ENCODE measurements around the gene CDC16.
"Not testable (repeated sequence)": the region's sequence is repeated elsewhere in the genome, so short reads cannot be mapped to it uniquely, and the experiment has no call there.

Gene CDC16

GRCh38 chr13:114227528-114227927, 7.2 kb upstream of the CDC16 start:
- no peak for DNase-seq

- DNase-seq = no peak
These were observed 6.5 kb upstream of the CDC16 start for GRCh38 chr13:114228176-114228575.

- no peak for DNase-seq
These were observed 5.2 kb upstream of the CDC16 start for GRCh38 chr13:114229506-114229905.

GRCh38 chr13:114230117-114230516, 4.6 kb upstream of the CDC16 start:
- no peak for DNase-seq

- no peak for DNase-seq
These were observed 4.1 kb upstream of the CDC16 start for GRCh38 chr13:114230575-114230974.

- no peak for DNase-seq
These were observed 2.8 kb upstream of the CDC16 start for GRCh38 chr13:114231886-114232285.

GRCh38 chr13:114234266-114234644, 442 bp upstream of the CDC16 start:
- no peak for DNase-seq

GRCh38 chr13:114235697-114236096, 1.0 kb downstream of the CDC16 start:
- no peak for DNase-seq

GRCh38 chr13:114236227-114236626, 1.5 kb downstream of the CDC16 start:
- no peak for DNase-seq

GRCh38 chr13:114237415-114238112, 2.9 kb downstream of the CDC16 start:
- DNase-seq = no peak

GRCh38 chr13:114241918-114242317, 7.2 kb downstream of the CDC16 start:
- DNase-seq = no peak

- DNase-seq = no peak
These were observed 9.3 kb downstream of the CDC16 start for GRCh38 chr13:114243971-114244370.

- no peak for DNase-seq
These were observed 9.9 kb downstream of the CDC16 start for GRCh38 chr13:114244637-114245036.

GRCh38 chr13:114248011-114248410, 13.3 kb downstream of the CDC16 start:
- no peak for DNase-seq

GRCh38 chr13:114249077-114249476, 14.4 kb downstream of the CDC16 start:
- no peak for DNase-seq

GRCh38 chr13:114251639-114252440, 17.1 kb downstream of the CDC16 start:
- DNase-seq = not testable (repeated sequence)

GRCh38 chr13:114256547-114256946, 21.9 kb downstream of the CDC16 start:
- DNase-seq = no peak

- no peak for DNase-seq
These were observed 22.3 kb downstream of the CDC16 start for GRCh38 chr13:114257014-114257413.

GRCh38 chr13:114258589-114258988, 23.9 kb downstream of the CDC16 start:
- DNase-seq = no peak

GRCh38 chr13:114259374-114259773, 24.7 kb downstream of the CDC16 start:
- DNase-seq = no peak

- DNase-seq = peak; percentile 58
These were observed 25.3 kb downstream of the CDC16 start for GRCh38 chr13:114259974-114260373.

GRCh38 chr13:114260814-114261213, 26.1 kb downstream of the CDC16 start:
- no peak for DNase-seq

GRCh38 chr13:114261328-114261965, 26.8 kb downstream of the CDC16 start:
- DNase-seq = no peak

- no peak for DNase-seq
These were observed 28.9 kb downstream of the CDC16 start for GRCh38 chr13:114263578-114263977.
